GM12878 (cell line): ENCODE data around the gene DTX1. TPM values are rescaled to one million over a fixed set of nuclear protein-coding genes. Genes with fewer than 3 reads are reported as not detected.

Experiments used
- ATAC-seq: fragments of 200-7000 bp; cut with Tn5 transposase; 3 replicates; pipeline ENCODE4 v1.9.1; 2020; ENCODE audit warnings: mild to moderate bottlenecking, moderate library complexity
- BruUV-seq: library from RNA; stranded (reverse); fragments of 400-500 nt; replicated peaks from 2 replicates; lab custom pipeline; 2021; lab: Mats Ljungman, UMichigan
- CTCF ChIA-PET: fragments of 300-600 bp; sonication (Branson Sonifier 250); formaldehyde crosslinking; extraction: SDS; loops from one replicate; lab custom pipeline; 2021; ENCODE audit warnings: inconsistent platforms; lab: Yijun Ruan, JAX
- POLR2A ChIA-PET: fragments of 350-600 bp; formaldehyde crosslinking; extraction: SDS; loops from one replicate; lab custom pipeline; 2021; ENCODE audit warnings: inconsistent platforms; lab: Charles Lee
- RAD21 ChIA-PET: fragments of 300-600 bp; sonication (Branson Sonifier 250); formaldehyde crosslinking; loops from one replicate; lab custom pipeline; 2023; ENCODE audit warnings: antibody characterized with exemption; ENCODE audit not compliant: unreplicated experiment; lab: Charles Lee
- SMC1A ChIA-PET: fragments of 300-600 bp; sonication (Branson Sonifier 250); formaldehyde crosslinking; loops from one replicate; lab custom pipeline; 2023; ENCODE audit not compliant: unreplicated experiment, uncharacterized antibody; lab: Charles Lee
- DNase-seq: peaks from one replicate; pipeline ENCODE4 v3.0.0-alpha.2; 2011; ENCODE audit warnings: low read depth, low spot score
- FAIRE-seq: peaks from 3 replicates; lab custom pipeline; 2011; peaks lifted over from hg19 to GRCh38; lab: Jason Lieb, UNC
- H2AFZ ChIP-seq: 2 replicates; pipeline ENCODE4 v1.6.0; 2011; ENCODE audit warnings: low read depth, low read length, control low read depth; ENCODE audit not compliant: control insufficient read depth
- H3K27ac ChIP-seq: 2 replicates; pipeline ENCODE4 v1.5.1; 2011; ENCODE audit warnings: control low read depth; ENCODE audit not compliant: control insufficient read depth, insufficient read depth
- H3K27me3 ChIP-seq, 2 experiments: replicated peaks in 1 of 2; 2 replicates each; pipeline versions ENCODE4 v1.6.0 to v1.6.1; 2011; ENCODE audit warnings: low read length in 1 of 2; ENCODE audit not compliant: control insufficient read depth in 2 of 2, insufficient read depth in 2 of 2
- H3K36me3 ChIP-seq, 2 experiments: 2 replicates each; pipeline ENCODE4 v1.5.1; 2011; ENCODE audit warnings: low read length in 1 of 2; ENCODE audit not compliant: control insufficient read depth in 2 of 2, insufficient read depth in 2 of 2
- H3K4me1 ChIP-seq: 2 replicates; pipeline ENCODE4 v1.6.1; 2011; ENCODE audit warnings: mild to moderate bottlenecking, low read length, moderate library complexity, mixed read lengths; ENCODE audit not compliant: control insufficient read depth, insufficient read depth
- H3K4me2 ChIP-seq: 2 replicates; pipeline ENCODE4 v1.6.0; 2011; ENCODE audit warnings: control low read depth; ENCODE audit not compliant: control insufficient read depth, insufficient read depth
- H3K4me3 ChIP-seq: fragments of 200-600 bp; sonication (generic); 2 replicates; pipeline ENCODE4 v1.5.1; 2016
- H3K79me2 ChIP-seq: 2 replicates; pipeline ENCODE4 v1.6.0; 2011; ENCODE audit warnings: low read length; ENCODE audit not compliant: control insufficient read depth, insufficient read depth
- H3K9ac ChIP-seq: 2 replicates; pipeline ENCODE4 v1.8.0; 2011; ENCODE audit warnings: low read length, control low read depth, mixed read lengths; ENCODE audit not compliant: control insufficient read depth, insufficient read depth
- H3K9me3 ChIP-seq: replicated peaks from 3 replicates; pipeline ENCODE4 v1.5.1; 2011; ENCODE audit warnings: mild to moderate bottlenecking, low read length; ENCODE audit not compliant: control insufficient read depth, insufficient read depth
- H4K20me1 ChIP-seq: 2 replicates; pipeline ENCODE4 v1.6.0; 2011; ENCODE audit not compliant: control insufficient read depth, insufficient read depth
- ASH2L ChIP-seq: fragments of 300-600, 200-600 bp; sonication (generic); IDR thresholded peaks from 2 replicates; pipeline ENCODE4 v1.6.1; 2017; ENCODE audit warnings: low read depth, mild to moderate bottlenecking, borderline replicate concordance
- ATF7 ChIP-seq: fragments of 450-650 bp; IDR thresholded peaks from 2 replicates; pipeline ENCODE4 v1.6.1; 2016; ENCODE audit warnings: low read depth, mild to moderate bottlenecking
- CBX3 ChIP-seq: fragments of 200-600 bp; sonication (generic); IDR thresholded peaks from 2 replicates; pipeline ENCODE4 v1.6.1; 2016; ENCODE audit warnings: low read depth, borderline replicate concordance
- CEBPB ChIP-seq, 2 experiments: fragments of 150-350 bp in 1 of 2; IDR thresholded peaks; 2 replicates each; pipeline ENCODE4 v1.6.1; 2012 to 2014; ENCODE audit warnings: low read depth in 2 of 2, low read length in 2 of 2, borderline replicate concordance in 1 of 2, inconsistent platforms in 1 of 2
- CEBPZ ChIP-seq: fragments of 150-350 bp; IDR thresholded peaks from 2 replicates; pipeline ENCODE4 v1.6.1; 2016; ENCODE audit warnings: low read depth, low read length
- E2F8 ChIP-seq: fragments of 450-650 bp; IDR thresholded peaks from 2 replicates; pipeline ENCODE4 v1.6.1; 2018; ENCODE audit warnings: mild to moderate bottlenecking, low read depth, moderate library complexity; ENCODE audit not compliant: partially characterized antibody
- ELK1 ChIP-seq: IDR thresholded peaks from 2 replicates; pipeline ENCODE4 v1.6.1; 2012; ENCODE audit warnings: low read depth, low read length, improper control_type of control experiment
- FOS ChIP-seq: IDR thresholded peaks from 3 replicates; pipeline ENCODE4 v1.6.1; 2011; ENCODE audit warnings: borderline replicate concordance; ENCODE audit not compliant: insufficient read length; ENCODE audit errors: extremely low read depth
- IRF4 ChIP-seq: IDR thresholded peaks from 2 replicates; pipeline ENCODE4 v1.6.1; 2011; ENCODE audit warnings: low read depth, low read length
- KLF5 ChIP-seq: fragments of 450-650 bp; IDR thresholded peaks from 2 replicates; pipeline ENCODE4 v1.6.1; 2014; ENCODE audit warnings: mild to moderate bottlenecking; ENCODE audit not compliant: partially characterized antibody
- LARP7 ChIP-seq: fragments of 450-650 bp; IDR thresholded peaks from 2 replicates; pipeline ENCODE4 v1.6.1; 2017; ENCODE audit warnings: mild to moderate bottlenecking
- MAX ChIP-seq: IDR thresholded peaks from 2 replicates; pipeline ENCODE4 v1.6.1; 2012; ENCODE audit warnings: low read depth, low read length, improper control_type of control experiment
- NBN ChIP-seq: fragments of 450-650 bp; IDR thresholded peaks from 2 replicates; pipeline ENCODE4 v1.6.1; 2016
- TBL1XR1 ChIP-seq: IDR thresholded peaks from 2 replicates; pipeline ENCODE4 v1.6.1; 2012; ENCODE audit warnings: low read depth, low read length, improper control_type of control experiment
- YBX1 ChIP-seq: fragments of 450-650 bp; IDR thresholded peaks from 2 replicates; pipeline ENCODE4 v1.6.1; 2016; ENCODE audit warnings: antibody characterized with exemption
- WGBS: methylation state at CpG from one replicate; pipeline ENCODE4 v1.1.6; 2016; ENCODE audit warnings: low lambda C conversion rate; ENCODE audit not compliant: insufficient replicate concordance, insufficient coverage; ENCODE audit errors: missing lambda C conversion rate; 5-methylcytosine and 5-hydroxymethylcytosine counted together
- in situ Hi-C: fragments of 300-500 bp; cut with MboI; formaldehyde crosslinking; loops from 9 replicates; pipeline ENCODE4 v1.14.3; 2018; ENCODE audit warnings: mixed read lengths
- intact Hi-C: fragments of 100-400 bp; cut with micrococcal nuclease; formaldehyde crosslinking; loops from one replicate; pipeline ENCODE4 v1.14.2; 2022; ENCODE audit not compliant: unreplicated experiment
- polyA plus RNA-seq, 11 experiments: library from polyadenylated mRNA; depleted of rRNA in 4 of 11; unstranded in 6 of 11; stranded (reverse) in 5 of 11; fragments of >200 nt; fragmentation: Nextera tagmentation in 4 of 11; fragmentation: Illumina TruSeq in 1 of 11; extraction: Ambion mirVana in 4 of 11; extraction: Trizol in 1 of 11; gene quantifications; 1 replicate in 1 of 11; 2 replicates in 10 of 11; pipeline versions ENCODE4 v1.2.1 to v1.2.3, GENCODE V29; 2011 to 2016; ENCODE audit warnings: inconsistent platforms in 2 of 11, missing spikeins in 2 of 11, low read depth in 1 of 11
- total RNA-seq, 4 experiments: library from RNA; depleted of rRNA in 3 of 4; stranded (reverse); fragments of >200 nt in 3 of 4; fragmentation: Illumina TruSeq in 1 of 4; extraction: Trizol in 1 of 4; gene quantifications; 2 replicates each; pipeline versions ENCODE4 v1.2.1 to v1.2.3, GENCODE V29; 2013 to 2021

DTX1 gene
- total and polyA plus RNA-seq, 10 of the 15 experiments (the other 5 are each of a cell fraction or from before 2014, with no cell fraction given), result 0.09 to 2.8 (median 0.66) TPM

- no peak for TF ChIP-seq E2F8
- TF ChIP-seq ATF7, result no peak
These were observed 56.9 kb downstream of the DTX1 start (continued) for GRCh38 chr12:113113397-113113796.

GRCh38 chr12:113114447-113115178 lies 58.1 kb downstream of the DTX1 start:
- no peaks in the 10 kb centered on the region; a peak in 2 of 4 replicates for H3K27me3 ChIP-seq
- no peak for DNase-seq
- CTCF ChIA-PET, result interaction anchor here (1.0 kb wide), 1 partner anchor 348 kb away, joined by 3 read pairs; no protein-coding TSS in a partner anchor
- intact Hi-C loops, result no loop called here
- no peaks in the 10 kb centered on the region for H3K4me1 ChIP-seq
- no peaks in the 10 kb centered on the region for H3K79me2 ChIP-seq
- POLR2A ChIA-PET, result no interaction called here
- TF ChIP-seq MAX (no peak), CEBPZ (no peak), ASH2L (no peak), ELK1 (no peak), CEBPB (IDR thresholded peaks at IDR 0.05; ENCODE audit: borderline replicate concordance in 1 of 2, low read depth in 2 of 2, low read length in 2 of 2) (no peak), KLF5 (no peak), LARP7 (no peak), TBL1XR1 (no peak), FOS (no peak), CBX3 (no peak), YBX1 (no peak), IRF4 (no peak), NBN (no peak)
- no peak overlapping the region for H3K9ac ChIP-seq
- 46% methylated on average over 17 of the region's 19 CpGs for WGBS
- BruUV-seq, result no TSS peak
- no peaks in the 10 kb centered on the region for H3K36me3 ChIP-seq
- no peak overlapping the region for H3K4me3 ChIP-seq
- SMC1A ChIA-PET, result no interaction called here
- no peaks in the 10 kb centered on the region for H3K9me3 ChIP-seq
- in situ Hi-C loops, result no loop called here
- H3K4me2 ChIP-seq, result no peak overlapping the region
- no peak for FAIRE-seq
- RAD21 ChIA-PET, result interaction anchor here (0.9 kb wide), 1 partner anchor 22 kb away, joined by 3 read pairs; no protein-coding TSS in a partner anchor
- H2AFZ ChIP-seq, result no peak overlapping the region
- no peak overlapping the region for H3K27ac ChIP-seq
- ATAC-seq, result 0 out of 3 replicates have a peak, but pooled peaks have one; percentile 27
- H4K20me1 ChIP-seq, result no peaks in the 10 kb centered on the region
